ENCODE measurements around the gene GNG2.

GRCh38 chr14:52000696-52001095 lies 140.3 kb downstream of the GNG2 start:
- TF ChIP-seq EZH2 (IDR thresholded peaks at IDR 0.05; ENCODE audit: borderline replicate concordance, low read length) (no peak), CTCF (conservative IDR thresholded peaks at IDR 0.05 in 1 of 2, IDR thresholded peaks at IDR 0.05 in 1 of 2; ENCODE audit: extremely low read depth in 1 of 2, insufficient read depth in 1 of 2, low read depth in 1 of 2, low read length in 2 of 2) (no peak)
